ENCODE measurements around the gene TNFRSF14. TPM values are rescaled to one million over a fixed set of nuclear protein-coding genes. Genes with fewer than 3 reads are reported as not detected.

Gene TNFRSF14
- total and polyA plus RNA-seq, 2 experiments from 2014 or later = not detected

DNA sequence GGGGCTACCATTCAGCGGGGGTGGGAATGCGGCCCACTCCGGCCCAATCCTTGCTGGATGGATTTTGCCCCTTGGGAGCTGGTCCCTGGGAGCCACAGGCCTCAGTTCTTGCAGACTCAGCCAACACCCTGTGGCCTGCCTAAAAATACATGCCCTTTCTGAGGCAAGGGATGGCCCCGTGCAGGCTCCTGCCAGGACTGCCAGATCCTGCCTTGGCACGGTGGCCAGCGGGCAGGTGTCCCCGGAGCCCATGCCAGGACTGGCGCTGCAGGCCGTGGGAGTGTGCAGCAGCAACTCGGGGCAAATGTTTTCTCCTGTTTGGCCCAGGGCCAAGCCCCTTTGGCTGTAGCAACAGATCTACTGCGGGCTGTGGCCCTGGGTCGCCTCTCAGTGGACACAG lies 28.2 kb upstream of the TNFRSF14 start:
- ATAC-seq = no peak
- Mint-ChIP-seq H3K9me3 (no peaks in the 10 kb centered on the region), H3K4me1 (peaks cover 35% of the 10 kb centered on the region), H3K36me3 (ENCODE audit: low read depth) (no peaks in the 10 kb centered on the region; the same call in 2 of the 3 replicates), H3K27me3 (ENCODE audit: insufficient read depth, low read depth, poor library complexity) (peaks cover 56% of the 10 kb centered on the region), H3K27ac (no peak overlapping the region), H3K4me3 (no peak overlapping the region)
- H2AFZ ChIP-seq = no peak overlapping the region
- H3K4me2 ChIP-seq = no peak overlapping the region
- peaks cover 27% of the 10 kb centered on the region for H4K20me1 ChIP-seq (replicated peaks; ENCODE audit: insufficient read depth)
- TF ChIP-seq ZNF331 (CRISPR knock-in tag; IDR thresholded peaks at IDR 0.05; ENCODE audit: low read depth) (no peak), CREB1 (CRISPR knock-in tag; IDR thresholded peaks at IDR 0.05; ENCODE audit: low read depth) (no peak), POLR2AphosphoS5 (IDR thresholded peaks at IDR 0.05; ENCODE audit: low read depth) (no peak), ZNF114 (CRISPR knock-in tag; IDR thresholded peaks at IDR 0.05) (no peak), EZH2phosphoT487 (IDR thresholded peaks at IDR 0.05; ENCODE audit: unreplicated experiment) (no peak)
- TF ChIP-seq, protein P1, sequence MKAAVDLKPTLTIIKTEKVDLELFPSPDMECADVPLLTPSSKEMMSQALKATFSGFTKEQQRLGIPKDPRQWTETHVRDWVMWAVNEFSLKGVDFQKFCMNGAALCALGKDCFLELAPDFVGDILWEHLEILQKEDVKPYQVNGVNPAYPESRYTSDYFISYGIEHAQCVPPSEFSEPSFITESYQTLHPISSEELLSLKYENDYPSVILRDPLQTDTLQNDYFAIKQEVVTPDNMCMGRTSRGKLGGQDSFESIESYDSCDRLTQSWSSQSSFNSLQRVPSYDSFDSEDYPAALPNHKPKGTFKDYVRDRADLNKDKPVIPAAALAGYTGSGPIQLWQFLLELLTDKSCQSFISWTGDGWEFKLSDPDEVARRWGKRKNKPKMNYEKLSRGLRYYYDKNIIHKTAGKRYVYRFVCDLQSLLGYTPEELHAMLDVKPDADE (IDR thresholded peaks at IDR 0.05) = no peak
- H3K36me3 ChIP-seq (ENCODE audit: insufficient read depth) = no peaks in the 10 kb centered on the region
- H3K79me2 ChIP-seq (replicated peaks; ENCODE audit: insufficient read depth) = peaks cover 30% of the 10 kb centered on the region
- H3K4me3 ChIP-seq = no peak overlapping the region
- H3K27ac ChIP-seq (ENCODE audit: low read depth) = no peak overlapping the region
- H3K27me3 ChIP-seq (ENCODE audit: insufficient read depth) = peaks cover 55% of the 10 kb centered on the region
- H3F3A ChIP-seq (replicated peaks; ENCODE audit: low read depth) = no peaks in the 10 kb centered on the region
- H3K9me2 ChIP-seq (ENCODE audit: insufficient read depth) = no peaks in the 10 kb centered on the region
- DNase-seq (ENCODE audit: low spot score) = no peak
- H3K4me1 ChIP-seq (ENCODE audit: insufficient read depth) = peaks cover 19% of the 10 kb centered on the region

DNA sequence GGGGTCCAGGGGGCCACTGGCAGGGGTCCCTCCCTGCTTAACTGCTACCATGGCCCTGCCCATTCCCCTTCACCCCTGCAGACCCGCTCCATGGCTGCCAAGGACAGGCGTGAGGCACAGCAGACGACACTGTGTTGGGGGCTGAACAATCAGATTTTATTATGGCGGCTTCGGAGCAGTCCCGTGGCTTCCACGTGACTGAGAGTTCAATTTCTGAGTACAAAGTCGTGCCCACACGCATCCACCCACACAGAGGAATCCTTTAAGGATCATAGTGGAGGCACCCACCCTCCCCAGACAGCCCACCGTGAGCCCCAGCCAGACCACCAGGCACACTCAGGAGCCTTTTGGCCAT lies 27.6 kb upstream of the TNFRSF14 start:
- H3K27me3 Mint-ChIP-seq (ENCODE audit: insufficient read depth, low read depth, poor library complexity) = peaks cover 61% of the 10 kb centered on the region
- H3K36me3 Mint-ChIP-seq (ENCODE audit: low read depth) = no peaks in the 10 kb centered on the region; the same call in 2 of the 3 replicates
- Histone ChIP-seq H2AFZ (no peak overlapping the region; the same call in 1 of the 2 replicates), H3K27ac (ENCODE audit: low read depth) (no peak overlapping the region), H3K79me2 (replicated peaks; ENCODE audit: insufficient read depth) (peaks cover 24% of the 10 kb centered on the region), H3K4me2 (peak overlapping the region; percentile 72), H3K36me3 (ENCODE audit: insufficient read depth) (no peaks in the 10 kb centered on the region), H3K27me3 (ENCODE audit: insufficient read depth) (peaks cover 55% of the 10 kb centered on the region), H3K4me1 (ENCODE audit: insufficient read depth) (peaks cover 19% of the 10 kb centered on the region), H3K9me2 (ENCODE audit: insufficient read depth) (no peaks in the 10 kb centered on the region), H3F3A (replicated peaks; ENCODE audit: low read depth) (no peaks in the 10 kb centered on the region), H4K20me1 (replicated peaks; ENCODE audit: insufficient read depth) (peaks cover 21% of the 10 kb centered on the region), H3K4me3 (peak overlapping the region; percentile 50; the same call in 1 of the 2 replicates)
- peak overlapping the region; percentile 55; the same call in 1 of the 3 replicates for H3K4me3 Mint-ChIP-seq
- ATAC-seq (no peak), DNase-seq (ENCODE audit: low spot score) (no peak)
- H3K4me1 Mint-ChIP-seq = peaks cover 31% of the 10 kb centered on the region
- no peak overlapping the region for H3K27ac Mint-ChIP-seq
- H3K9me3 Mint-ChIP-seq = no peaks in the 10 kb centered on the region
- TF ChIP-seq EZH2 (IDR thresholded peaks at IDR 0.05; ENCODE audit: low read depth, unreplicated experiment) (no peak), ZNF331 (CRISPR knock-in tag; IDR thresholded peaks at IDR 0.05; ENCODE audit: low read depth) (no peak), ZNF114 (CRISPR knock-in tag; IDR thresholded peaks at IDR 0.05) (no peak), EZH2phosphoT487 (IDR thresholded peaks at IDR 0.05; ENCODE audit: unreplicated experiment) (no peak), NANOG (IDR thresholded peaks at IDR 0.05; ENCODE audit: borderline replicate concordance) (no peak), POLR2AphosphoS5 (IDR thresholded peaks at IDR 0.05; ENCODE audit: low read depth) (no peak), ZNF462 (CRISPR knock-in tag; IDR thresholded peaks at IDR 0.05) (no peak), CREB1 (CRISPR knock-in tag; IDR thresholded peaks at IDR 0.05; ENCODE audit: low read depth) (no peak), JUNB (IDR thresholded peaks at IDR 0.05; ENCODE audit: unreplicated experiment) (no peak)
- TF ChIP-seq, protein P2, sequence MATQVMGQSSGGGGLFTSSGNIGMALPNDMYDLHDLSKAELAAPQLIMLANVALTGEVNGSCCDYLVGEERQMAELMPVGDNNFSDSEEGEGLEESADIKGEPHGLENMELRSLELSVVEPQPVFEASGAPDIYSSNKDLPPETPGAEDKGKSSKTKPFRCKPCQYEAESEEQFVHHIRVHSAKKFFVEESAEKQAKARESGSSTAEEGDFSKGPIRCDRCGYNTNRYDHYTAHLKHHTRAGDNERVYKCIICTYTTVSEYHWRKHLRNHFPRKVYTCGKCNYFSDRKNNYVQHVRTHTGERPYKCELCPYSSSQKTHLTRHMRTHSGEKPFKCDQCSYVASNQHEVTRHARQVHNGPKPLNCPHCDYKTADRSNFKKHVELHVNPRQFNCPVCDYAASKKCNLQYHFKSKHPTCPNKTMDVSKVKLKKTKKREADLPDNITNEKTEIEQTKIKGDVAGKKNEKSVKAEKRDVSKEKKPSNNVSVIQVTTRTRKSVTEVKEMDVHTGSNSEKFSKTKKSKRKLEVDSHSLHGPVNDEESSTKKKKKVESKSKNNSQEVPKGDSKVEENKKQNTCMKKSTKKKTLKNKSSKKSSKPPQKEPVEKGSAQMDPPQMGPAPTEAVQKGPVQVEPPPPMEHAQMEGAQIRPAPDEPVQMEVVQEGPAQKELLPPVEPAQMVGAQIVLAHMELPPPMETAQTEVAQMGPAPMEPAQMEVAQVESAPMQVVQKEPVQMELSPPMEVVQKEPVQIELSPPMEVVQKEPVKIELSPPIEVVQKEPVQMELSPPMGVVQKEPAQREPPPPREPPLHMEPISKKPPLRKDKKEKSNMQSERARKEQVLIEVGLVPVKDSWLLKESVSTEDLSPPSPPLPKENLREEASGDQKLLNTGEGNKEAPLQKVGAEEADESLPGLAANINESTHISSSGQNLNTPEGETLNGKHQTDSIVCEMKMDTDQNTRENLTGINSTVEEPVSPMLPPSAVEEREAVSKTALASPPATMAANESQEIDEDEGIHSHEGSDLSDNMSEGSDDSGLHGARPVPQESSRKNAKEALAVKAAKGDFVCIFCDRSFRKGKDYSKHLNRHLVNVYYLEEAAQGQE (IDR thresholded peaks at IDR 0.05; ENCODE audit: unreplicated experiment) = no peak
